GM23338 (cell line): ENCODE data around the gene OLFML1.

ENCODE experiments used
- CTCF ChIP-seq, 2 experiments: fragments of 200-600 bp in 1 of 2; sonication (generic) in 1 of 2; conservative IDR thresholded peaks; 2 replicates each; pipeline versions ENCODE4 v1.5.1 to v1.6.1; 2016 to 2017; ENCODE audit warnings: antibody characterized with exemption in 2 of 2, low read depth in 2 of 2, mild to moderate bottlenecking in 2 of 2, moderate library complexity in 1 of 2
- EZH2 ChIP-seq: fragments of 200-600 bp; sonication (generic); IDR thresholded peaks from one replicate; pipeline ENCODE4 v1.8.0; 2017; ENCODE audit warnings: antibody characterized with exemption, mild to moderate bottlenecking, low read depth; ENCODE audit not compliant: unreplicated experiment
- EZH2phosphoT487 ChIP-seq: fragments of 200-600 bp; sonication (generic); IDR thresholded peaks from one replicate; pipeline ENCODE4 v1.8.1; 2018; ENCODE audit warnings: antibody characterized with exemption; ENCODE audit not compliant: unreplicated experiment
- JUNB ChIP-seq: IDR thresholded peaks from one replicate; pipeline ENCODE4 v1.6.1; 2016; ENCODE audit warnings: antibody characterized with exemption; ENCODE audit not compliant: unreplicated experiment
- NANOG ChIP-seq: IDR thresholded peaks from 2 replicates; pipeline ENCODE4 v1.6.1; 2016; ENCODE audit warnings: antibody characterized with exemption, borderline replicate concordance
- POLR2AphosphoS5 ChIP-seq: IDR thresholded peaks from 2 replicates; pipeline ENCODE4 v1.6.1; 2016; ENCODE audit warnings: antibody characterized with exemption, low read depth
- STAT1 ChIP-seq: IDR thresholded peaks from one replicate; pipeline ENCODE4 v1.6.1; 2016; ENCODE audit warnings: antibody characterized with exemption; ENCODE audit not compliant: unreplicated experiment
- ZNF114 ChIP-seq: fragments of 250-450 bp; sonication (Bioruptor Pico); IDR thresholded peaks from 2 replicates; pipeline ENCODE4 v1.5.0; 2020; ENCODE audit warnings: mild to moderate bottlenecking, moderate library complexity
- ZNF331 ChIP-seq: fragments of 250-450 bp; sonication (Bioruptor Pico); IDR thresholded peaks from 2 replicates; pipeline ENCODE4 v1.5.0; 2020; ENCODE audit warnings: low read depth, mild to moderate bottlenecking, moderate library complexity

GRCh38 chr11:7534042-7534378 is 48.7 kb downstream of the OLFML1 start:
- TF ChIP-seq EZH2phosphoT487 (no peak), ZNF114 (CRISPR knock-in tag) (no peak), CTCF (conservative IDR thresholded peaks at IDR 0.05; ENCODE audit: low read depth in 2 of 2) (no peak), EZH2 (no peak), POLR2AphosphoS5 (no peak), JUNB (no peak), STAT1 (no peak), ZNF331 (CRISPR knock-in tag) (no peak), NANOG (no peak)
